SK-N-SH (cell line): Measurements from ENCODE around the gene C8G. TPM values are rescaled to one million over a fixed set of nuclear protein-coding genes. Genes with fewer than 3 reads are reported as not detected.
A peak's percentile ranks its signal among the peaks of the same experiment; 100 is the strongest.

Experiments
- EZH2phosphoT487 ChIP-seq: fragments of 200-600 bp; sonication (generic); IDR thresholded peaks from 2 replicates; pipeline ENCODE4 v1.6.1; 2017; ENCODE audit warnings: low read depth, mixed run types, mild to moderate bottlenecking, antibody characterized with exemption, moderate library complexity, borderline replicate concordance
- FOXM1 ChIP-seq: IDR thresholded peaks from 2 replicates; pipeline ENCODE4 v1.4.0; 2012; ENCODE audit warnings: low read depth, mild to moderate bottlenecking
- GABPA ChIP-seq: IDR thresholded peaks from 2 replicates; pipeline ENCODE4 v1.4.0; 2012; ENCODE audit warnings: low read depth, mild to moderate bottlenecking
- JUND ChIP-seq: IDR thresholded peaks from 2 replicates; pipeline ENCODE4 v1.4.0; 2012
- RCOR1 ChIP-seq: fragments of 150-350 bp; IDR thresholded peaks from 2 replicates; pipeline ENCODE4 v1.6.1; 2017; ENCODE audit warnings: antibody characterized with exemption, low read length
- RXRA ChIP-seq: IDR thresholded peaks from 2 replicates; pipeline ENCODE4 v1.4.0; 2012; ENCODE audit warnings: low read depth, mild to moderate bottlenecking, borderline replicate concordance
- SMC3 ChIP-seq: IDR thresholded peaks from 2 replicates; pipeline ENCODE4 v1.6.1; 2012; ENCODE audit warnings: low read depth, low read length, improper control_type of control experiment
- polyA plus RNA-seq, 3 experiments: library from polyadenylated mRNA; depleted of rRNA; stranded (reverse); fragments of >200 nt; gene quantifications; 2 replicates each; pipeline ENCODE4 v1.2.3, GENCODE V29; 2012
- TF ChIP-seq, protein P1 (sequence below): fragments of 200-600 bp; sonication (generic); IDR thresholded peaks from 2 replicates; pipeline ENCODE4 v1.6.1; 2017; ENCODE audit warnings: antibody characterized with exemption, mild to moderate bottlenecking, moderate library complexity
- TF ChIP-seq, protein P2 (sequence below): IDR thresholded peaks from 2 replicates; pipeline ENCODE4 v1.4.0; 2012; ENCODE audit warnings: low read depth, borderline replicate concordance
- TF ChIP-seq, protein P3 (sequence below): fragments of 150-350 bp; IDR thresholded peaks from 2 replicates; pipeline ENCODE4 v1.6.1; 2016; ENCODE audit warnings: mild to moderate bottlenecking, low read depth, low read length
- TF ChIP-seq, protein P4 (sequence below): IDR thresholded peaks from 2 replicates; pipeline ENCODE4 v1.6.1; 2012; ENCODE audit warnings: mild to moderate bottlenecking, low read depth, low read length, moderate library complexity
- TF ChIP-seq, protein P5 (sequence below): IDR thresholded peaks from 2 replicates; pipeline ENCODE4; 2012

Gene C8G
- polyA plus RNA-seq, 1 of the 3 experiments (the other 2 are of a cell fraction): 0.28 TPM

DNA sequence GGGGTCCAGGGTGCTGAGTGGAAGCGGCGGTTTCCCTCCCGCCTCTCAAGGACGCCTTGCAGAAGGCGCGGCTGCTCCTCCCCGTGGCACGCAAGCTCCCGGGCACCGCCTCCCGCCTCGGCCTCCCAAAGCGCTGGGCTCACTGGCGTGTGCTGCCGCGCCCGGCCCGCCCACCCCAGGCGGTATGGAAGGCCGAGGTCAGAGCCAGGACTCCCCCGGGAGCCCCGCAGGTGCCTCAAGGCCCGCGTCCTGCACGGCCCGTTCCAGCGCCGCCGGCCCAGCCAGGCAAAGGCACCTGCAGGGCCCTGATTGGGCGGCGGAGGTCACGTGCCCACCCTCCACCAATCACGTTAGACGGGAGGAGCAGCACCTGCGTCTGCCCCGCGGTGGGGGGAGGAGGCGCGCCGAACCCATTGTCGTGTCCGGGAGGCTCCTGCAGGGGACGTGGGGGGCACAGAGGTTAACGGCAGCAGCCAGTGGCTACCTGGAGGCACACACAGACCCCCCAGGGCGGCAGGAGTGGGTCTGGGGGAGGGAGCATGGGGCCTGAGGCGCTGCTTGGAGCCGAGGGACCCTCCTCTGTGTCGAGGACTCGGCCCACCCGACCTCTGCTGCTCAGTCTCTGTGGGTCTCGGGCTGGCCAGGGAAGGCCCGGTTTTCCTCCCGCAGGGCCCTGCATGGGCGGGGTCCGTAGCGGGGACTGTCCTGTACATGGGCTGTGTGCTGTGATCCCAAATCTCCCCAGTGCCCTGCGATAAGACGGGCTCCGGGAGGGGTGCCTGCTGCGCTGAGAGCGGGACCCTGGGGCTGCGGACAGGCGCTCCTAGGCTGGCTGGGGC is 5.0 kb downstream of the C8G start (continued):
- TF ChIP-seq FOXM1 (no peak), RCOR1 (peak; percentile 34), GABPA (no peak), RXRA (no peak), EZH2phosphoT487 (no peak), SMC3 (no peak; the same call in 1 of the 2 replicates), JUND (no peak)
- TF ChIP-seq, protein P1, sequence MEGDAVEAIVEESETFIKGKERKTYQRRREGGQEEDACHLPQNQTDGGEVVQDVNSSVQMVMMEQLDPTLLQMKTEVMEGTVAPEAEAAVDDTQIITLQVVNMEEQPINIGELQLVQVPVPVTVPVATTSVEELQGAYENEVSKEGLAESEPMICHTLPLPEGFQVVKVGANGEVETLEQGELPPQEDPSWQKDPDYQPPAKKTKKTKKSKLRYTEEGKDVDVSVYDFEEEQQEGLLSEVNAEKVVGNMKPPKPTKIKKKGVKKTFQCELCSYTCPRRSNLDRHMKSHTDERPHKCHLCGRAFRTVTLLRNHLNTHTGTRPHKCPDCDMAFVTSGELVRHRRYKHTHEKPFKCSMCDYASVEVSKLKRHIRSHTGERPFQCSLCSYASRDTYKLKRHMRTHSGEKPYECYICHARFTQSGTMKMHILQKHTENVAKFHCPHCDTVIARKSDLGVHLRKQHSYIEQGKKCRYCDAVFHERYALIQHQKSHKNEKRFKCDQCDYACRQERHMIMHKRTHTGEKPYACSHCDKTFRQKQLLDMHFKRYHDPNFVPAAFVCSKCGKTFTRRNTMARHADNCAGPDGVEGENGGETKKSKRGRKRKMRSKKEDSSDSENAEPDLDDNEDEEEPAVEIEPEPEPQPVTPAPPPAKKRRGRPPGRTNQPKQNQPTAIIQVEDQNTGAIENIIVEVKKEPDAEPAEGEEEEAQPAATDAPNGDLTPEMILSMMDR: no peak
- TF ChIP-seq, protein P2, sequence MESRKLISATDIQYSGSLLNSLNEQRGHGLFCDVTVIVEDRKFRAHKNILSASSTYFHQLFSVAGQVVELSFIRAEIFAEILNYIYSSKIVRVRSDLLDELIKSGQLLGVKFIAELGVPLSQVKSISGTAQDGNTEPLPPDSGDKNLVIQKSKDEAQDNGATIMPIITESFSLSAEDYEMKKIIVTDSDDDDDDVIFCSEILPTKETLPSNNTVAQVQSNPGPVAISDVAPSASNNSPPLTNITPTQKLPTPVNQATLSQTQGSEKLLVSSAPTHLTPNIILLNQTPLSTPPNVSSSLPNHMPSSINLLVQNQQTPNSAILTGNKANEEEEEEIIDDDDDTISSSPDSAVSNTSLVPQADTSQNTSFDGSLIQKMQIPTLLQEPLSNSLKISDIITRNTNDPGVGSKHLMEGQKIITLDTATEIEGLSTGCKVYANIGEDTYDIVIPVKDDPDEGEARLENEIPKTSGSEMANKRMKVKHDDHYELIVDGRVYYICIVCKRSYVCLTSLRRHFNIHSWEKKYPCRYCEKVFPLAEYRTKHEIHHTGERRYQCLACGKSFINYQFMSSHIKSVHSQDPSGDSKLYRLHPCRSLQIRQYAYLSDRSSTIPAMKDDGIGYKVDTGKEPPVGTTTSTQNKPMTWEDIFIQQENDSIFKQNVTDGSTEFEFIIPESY: no peak
- TF ChIP-seq, protein P3, sequence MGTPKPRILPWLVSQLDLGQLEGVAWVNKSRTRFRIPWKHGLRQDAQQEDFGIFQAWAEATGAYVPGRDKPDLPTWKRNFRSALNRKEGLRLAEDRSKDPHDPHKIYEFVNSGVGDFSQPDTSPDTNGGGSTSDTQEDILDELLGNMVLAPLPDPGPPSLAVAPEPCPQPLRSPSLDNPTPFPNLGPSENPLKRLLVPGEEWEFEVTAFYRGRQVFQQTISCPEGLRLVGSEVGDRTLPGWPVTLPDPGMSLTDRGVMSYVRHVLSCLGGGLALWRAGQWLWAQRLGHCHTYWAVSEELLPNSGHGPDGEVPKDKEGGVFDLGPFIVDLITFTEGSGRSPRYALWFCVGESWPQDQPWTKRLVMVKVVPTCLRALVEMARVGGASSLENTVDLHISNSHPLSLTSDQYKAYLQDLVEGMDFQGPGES: peak; percentile 76; the same call in 1 of the 2 replicates
- TF ChIP-seq, protein P4, sequence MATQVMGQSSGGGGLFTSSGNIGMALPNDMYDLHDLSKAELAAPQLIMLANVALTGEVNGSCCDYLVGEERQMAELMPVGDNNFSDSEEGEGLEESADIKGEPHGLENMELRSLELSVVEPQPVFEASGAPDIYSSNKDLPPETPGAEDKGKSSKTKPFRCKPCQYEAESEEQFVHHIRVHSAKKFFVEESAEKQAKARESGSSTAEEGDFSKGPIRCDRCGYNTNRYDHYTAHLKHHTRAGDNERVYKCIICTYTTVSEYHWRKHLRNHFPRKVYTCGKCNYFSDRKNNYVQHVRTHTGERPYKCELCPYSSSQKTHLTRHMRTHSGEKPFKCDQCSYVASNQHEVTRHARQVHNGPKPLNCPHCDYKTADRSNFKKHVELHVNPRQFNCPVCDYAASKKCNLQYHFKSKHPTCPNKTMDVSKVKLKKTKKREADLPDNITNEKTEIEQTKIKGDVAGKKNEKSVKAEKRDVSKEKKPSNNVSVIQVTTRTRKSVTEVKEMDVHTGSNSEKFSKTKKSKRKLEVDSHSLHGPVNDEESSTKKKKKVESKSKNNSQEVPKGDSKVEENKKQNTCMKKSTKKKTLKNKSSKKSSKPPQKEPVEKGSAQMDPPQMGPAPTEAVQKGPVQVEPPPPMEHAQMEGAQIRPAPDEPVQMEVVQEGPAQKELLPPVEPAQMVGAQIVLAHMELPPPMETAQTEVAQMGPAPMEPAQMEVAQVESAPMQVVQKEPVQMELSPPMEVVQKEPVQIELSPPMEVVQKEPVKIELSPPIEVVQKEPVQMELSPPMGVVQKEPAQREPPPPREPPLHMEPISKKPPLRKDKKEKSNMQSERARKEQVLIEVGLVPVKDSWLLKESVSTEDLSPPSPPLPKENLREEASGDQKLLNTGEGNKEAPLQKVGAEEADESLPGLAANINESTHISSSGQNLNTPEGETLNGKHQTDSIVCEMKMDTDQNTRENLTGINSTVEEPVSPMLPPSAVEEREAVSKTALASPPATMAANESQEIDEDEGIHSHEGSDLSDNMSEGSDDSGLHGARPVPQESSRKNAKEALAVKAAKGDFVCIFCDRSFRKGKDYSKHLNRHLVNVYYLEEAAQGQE: no peak
- TF ChIP-seq, protein P5, sequence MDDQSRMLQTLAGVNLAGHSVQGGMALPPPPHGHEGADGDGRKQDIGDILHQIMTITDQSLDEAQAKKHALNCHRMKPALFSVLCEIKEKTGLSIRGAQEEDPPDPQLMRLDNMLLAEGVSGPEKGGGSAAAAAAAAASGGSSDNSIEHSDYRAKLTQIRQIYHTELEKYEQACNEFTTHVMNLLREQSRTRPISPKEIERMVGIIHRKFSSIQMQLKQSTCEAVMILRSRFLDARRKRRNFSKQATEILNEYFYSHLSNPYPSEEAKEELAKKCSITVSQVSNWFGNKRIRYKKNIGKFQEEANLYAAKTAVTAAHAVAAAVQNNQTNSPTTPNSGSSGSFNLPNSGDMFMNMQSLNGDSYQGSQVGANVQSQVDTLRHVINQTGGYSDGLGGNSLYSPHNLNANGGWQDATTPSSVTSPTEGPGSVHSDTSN: no peak
- TF ChIP-seq, all 33 proteins: peak for 8
